ENCODE data around the gene ZNF595. TPM values are rescaled to one million over a fixed set of nuclear protein-coding genes. Genes with fewer than 3 reads are reported as not detected.

Gene ZNF595
- total and polyA plus RNA-seq, 2 experiments from 2014 or later = 5.8 to 8.3 TPM

GRCh38 chr4:124275-125081 lies 71.4 kb downstream of the ZNF595 start, which contains the start of gene ZNF718:
Gene ZNF718 (plus strand): TSS chr4:124501. CDS start chr4:124671, 170 bp downstream.
- H3K9me2 ChIP-seq (ENCODE audit: insufficient read depth) = no peaks in the 10 kb centered on the region
- WGBS, 2 experiments (ENCODE audit: low coverage in 1 of 2, low lambda C conversion rate in 2 of 2, missing lambda C conversion rate in 2 of 2) = 0 to 2% methylated on average over 43 to 44 of the region's 44 CpGs
- peak within 1 kb of the TSS; percentile 81 for H3K27ac ChIP-seq
- H3F3A ChIP-seq (ENCODE audit: insufficient read depth) = peaks cover 4% of the 10 kb centered on the region; the same call in 1 of the 2 replicates
- in situ Hi-C loops (cut with MboI) = no loop called here
- H3K9me3 ChIP-seq (ENCODE audit: low read depth) = no peaks in the 10 kb centered on the region
- peak within 1 kb of the TSS; percentile 86 for H3K4me3 ChIP-seq
- H2AFZ ChIP-seq = peak within 1 kb of the TSS; percentile 95
- H3K27me3 ChIP-seq (replicated peaks; ENCODE audit: insufficient read depth) = no peaks in the 10 kb centered on the region
- H3K36me3 ChIP-seq (ENCODE audit: low read depth) = peaks cover 23% of the 10 kb centered on the region
- H3K4me2 ChIP-seq (ENCODE audit: unreplicated experiment) = peak within 1 kb of the TSS; percentile 74
- H3K79me2 ChIP-seq (ENCODE audit: insufficient read depth) = peaks cover 46% of the 10 kb centered on the region
- peak within 1 kb of the TSS; percentile 87 for H3K9ac ChIP-seq
- no peaks in the 10 kb centered on the region; the same call in 1 of the 2 replicates for H3K4me1 ChIP-seq (ENCODE audit: insufficient read depth)
- no peak for TF ChIP-seq EZH2 (IDR thresholded peaks at IDR 0.05; ENCODE audit: insufficient read depth, poor library complexity, severe bottlenecking)
- TF ChIP-seq EZH2phosphoT487 (IDR thresholded peaks at IDR 0.05; ENCODE audit: insufficient read depth, low read depth) = no peak
- H4K20me1 ChIP-seq (ENCODE audit: insufficient read depth) = no peaks in the 10 kb centered on the region
- peak; percentile 98 for DNase-seq

GRCh38 chr4:125091-125771 lies 72.1 kb downstream of the ZNF595 start:
- DNase-seq = peak; percentile 73
- no peaks in the 10 kb centered on the region; the same call in 1 of the 2 replicates for H3K4me1 ChIP-seq (ENCODE audit: insufficient read depth)
- peak overlapping the region; percentile 87 for H3K9ac ChIP-seq
- TF ChIP-seq EZH2 (IDR thresholded peaks at IDR 0.05; ENCODE audit: insufficient read depth, poor library complexity, severe bottlenecking) (no peak), EZH2phosphoT487 (IDR thresholded peaks at IDR 0.05; ENCODE audit: insufficient read depth, low read depth) (no peak)
- H3K27ac ChIP-seq = peak overlapping the region; percentile 81
- H3K79me2 ChIP-seq (ENCODE audit: insufficient read depth) = peaks cover 46% of the 10 kb centered on the region
- 4 to 7% methylated on average over 26 to 28 of the region's 30 CpGs for WGBS, 2 experiments (ENCODE audit: low coverage in 1 of 2, low lambda C conversion rate in 2 of 2, missing lambda C conversion rate in 2 of 2)
- H3K9me3 ChIP-seq (ENCODE audit: low read depth) = no peaks in the 10 kb centered on the region
- H3K36me3 ChIP-seq (ENCODE audit: low read depth) = peaks cover 23% of the 10 kb centered on the region
- H3K4me2 ChIP-seq (ENCODE audit: unreplicated experiment) = peak overlapping the region; percentile 74
- peak overlapping the region; percentile 95 for H2AFZ ChIP-seq
- in situ Hi-C loops (cut with MboI) = no loop called here
- H3F3A ChIP-seq (ENCODE audit: insufficient read depth) = peaks cover 4% of the 10 kb centered on the region; the same call in 1 of the 2 replicates
- no peaks in the 10 kb centered on the region for H4K20me1 ChIP-seq (ENCODE audit: insufficient read depth)
- H3K4me3 ChIP-seq = peak overlapping the region; percentile 86
- H3K9me2 ChIP-seq (ENCODE audit: insufficient read depth) = no peaks in the 10 kb centered on the region
- no peaks in the 10 kb centered on the region for H3K27me3 ChIP-seq (replicated peaks; ENCODE audit: insufficient read depth)

- no peaks in the 10 kb centered on the region for H3K27me3 ChIP-seq (replicated peaks; ENCODE audit: insufficient read depth)
- H3K27ac ChIP-seq = no peak overlapping the region
- H3K9me3 ChIP-seq (ENCODE audit: low read depth) = no peaks in the 10 kb centered on the region
- H4K20me1 ChIP-seq (ENCODE audit: insufficient read depth) = no peaks in the 10 kb centered on the region
- H3K36me3 ChIP-seq (ENCODE audit: low read depth) = peaks cover 23% of the 10 kb centered on the region
- no peaks in the 10 kb centered on the region; the same call in 1 of the 2 replicates for H3K4me1 ChIP-seq (ENCODE audit: insufficient read depth)
- no peak for DNase-seq
- H2AFZ ChIP-seq = peak overlapping the region; percentile 95
- peak overlapping the region; percentile 86 for H3K4me3 ChIP-seq
- in situ Hi-C loops (cut with MboI) = no loop called here
- H3K4me2 ChIP-seq (ENCODE audit: unreplicated experiment) = peak overlapping the region; percentile 74
- 68 to 70% methylated on average over 5 of the region's 5 CpGs for WGBS, 2 experiments (ENCODE audit: low coverage in 1 of 2, low lambda C conversion rate in 2 of 2, missing lambda C conversion rate in 2 of 2)
- H3F3A ChIP-seq (ENCODE audit: insufficient read depth) = peaks cover 4% of the 10 kb centered on the region; the same call in 1 of the 2 replicates
- H3K79me2 ChIP-seq (ENCODE audit: insufficient read depth) = peaks cover 46% of the 10 kb centered on the region
- peak overlapping the region; percentile 87 for H3K9ac ChIP-seq
- TF ChIP-seq EZH2 (IDR thresholded peaks at IDR 0.05; ENCODE audit: insufficient read depth, poor library complexity, severe bottlenecking) = no peak
- TF ChIP-seq EZH2phosphoT487 (IDR thresholded peaks at IDR 0.05; ENCODE audit: insufficient read depth, low read depth) = no peak
- H3K9me2 ChIP-seq (ENCODE audit: insufficient read depth) = no peaks in the 10 kb centered on the region
Observed at GRCh38 chr4:125833-126232, 72.7 kb downstream of the ZNF595 start.

- in situ Hi-C loops (cut with MboI) = no loop called here
- no peak overlapping the region for H2AFZ ChIP-seq
- no peak overlapping the region for H3K4me3 ChIP-seq
- TF ChIP-seq EZH2phosphoT487 (IDR thresholded peaks at IDR 0.05; ENCODE audit: insufficient read depth, low read depth) (no peak), EZH2 (IDR thresholded peaks at IDR 0.05; ENCODE audit: insufficient read depth, poor library complexity, severe bottlenecking) (no peak)
- H3K4me1 ChIP-seq (ENCODE audit: insufficient read depth) = no peaks in the 10 kb centered on the region
- DNase-seq = no peak
- H3K9me3 ChIP-seq (ENCODE audit: low read depth) = no peaks in the 10 kb centered on the region
- H3K27me3 ChIP-seq (replicated peaks; ENCODE audit: insufficient read depth) = no peaks in the 10 kb centered on the region
- H4K20me1 ChIP-seq (ENCODE audit: insufficient read depth) = no peaks in the 10 kb centered on the region
- 100% methylated on average over 1 of the region's 1 CpG for WGBS, 2 experiments (ENCODE audit: low coverage in 1 of 2, low lambda C conversion rate in 2 of 2, missing lambda C conversion rate in 2 of 2)
- no peaks in the 10 kb centered on the region for H3K9me2 ChIP-seq (ENCODE audit: insufficient read depth)
- H3K79me2 ChIP-seq (ENCODE audit: insufficient read depth) = peaks cover 61% of the 10 kb centered on the region
- H3K9ac ChIP-seq = no peak overlapping the region
- H3K36me3 ChIP-seq (ENCODE audit: low read depth) = peaks cover 52% of the 10 kb centered on the region
- no peak overlapping the region for H3K4me2 ChIP-seq (ENCODE audit: unreplicated experiment)
- no peaks in the 10 kb centered on the region for H3F3A ChIP-seq (ENCODE audit: insufficient read depth)
- H3K27ac ChIP-seq = no peak overlapping the region
Observed at GRCh38 chr4:132483-132882, 79.4 kb downstream of the ZNF595 start.

Other genes with a start within 250 kb of the ZNF595 start
- 2.4 and 5.8 TPM in 2 replicates for gene ZNF718, start 71.2 kb downstream of the ZNF595 start, total RNA-seq (2014; rRNA removed; shearing (Covaris generic))
- gene ZNF718, start 71.2 kb downstream of the ZNF595 start, polyA plus RNA-seq (2016; fragmentation: Nextera tagmentation; extraction: Ambion mirVana) = 2.7 and 3.4 TPM in 2 replicates